A549 (cell line): Measurements from ENCODE around the gene TAF6L. TPM values are rescaled to one million over a fixed set of nuclear protein-coding genes. Genes with fewer than 3 reads are reported as not detected.
A peak's percentile ranks its signal among the peaks of the same experiment; 100 is the strongest.
"Not testable (repeated sequence)": the region's sequence is repeated elsewhere in the genome, so short reads cannot be mapped to it uniquely, and the experiment has no call there.

ENCODE experiments used
- ATAC-seq, 2 experiments: fragments of 200-7000 bp in 1 of 2; fragments of >200 bp in 1 of 2; cut with Nextera tagmentation in 1 of 2; cut with Tn5 transposase in 1 of 2; 3 replicates each; pipeline versions ENCODE4 v1.8.0 to v1.9.1; 2018 to 2020; ENCODE audit warnings: mild to moderate bottlenecking in 1 of 2, moderate library complexity in 1 of 2
- CTCF ChIA-PET: fragments of 300-600 bp; sonication (Branson Sonifier 250); formaldehyde crosslinking; extraction: SDS; loops from one replicate; lab custom pipeline; 2021; ENCODE audit warnings: antibody characterized with exemption, inconsistent platforms; lab: Yijun Ruan, JAX
- POLR2A ChIA-PET: fragments of 350-600 bp; formaldehyde crosslinking; extraction: SDS; loops from one replicate; lab custom pipeline; 2021; ENCODE audit warnings: antibody characterized with exemption, inconsistent platforms; lab: Yijun Ruan, JAX
- DNase-seq, 2 experiments: peaks; one replicate each; pipeline versions ENCODE4 v3.0.0 to v3.0.0-alpha.2; 2011 to 2016; ENCODE audit warnings: low read depth in 1 of 2, low spot score in 1 of 2
- FAIRE-seq: peaks from 2 replicates; lab custom pipeline; 2011; peaks lifted over from hg19 to GRCh38; lab: Jason Lieb, UNC
- H3K27ac ChIP-seq, 2 experiments: fragments of >200 bp; sonication (Bioruptor Twin); formaldehyde crosslinking; 3 replicates each; pipeline ENCODE4 v1.5.1; 2016 to 2017
- H3K4me1 ChIP-seq: fragments of >200 bp; sonication (Bioruptor Twin); formaldehyde crosslinking; 3 replicates; pipeline ENCODE4 v1.6.1; 2016
- H3K4me2 ChIP-seq: fragments of >200 bp; sonication (Bioruptor Twin); formaldehyde crosslinking; 3 replicates; pipeline ENCODE4 v1.6.1; 2016
- H3K4me3 ChIP-seq: fragments of >200 bp; sonication (Bioruptor Twin); formaldehyde crosslinking; 3 replicates; pipeline ENCODE4 v1.5.1; 2016
- H3K9me3 ChIP-seq: fragments of >200 bp; sonication (Bioruptor Twin); formaldehyde crosslinking; 3 replicates; pipeline ENCODE4 v1.6.1; 2016
- BCL3 ChIP-seq: fragments of >200 bp; sonication (Bioruptor Twin); formaldehyde crosslinking; IDR thresholded peaks from 3 replicates; pipeline ENCODE4 v1.6.1; 2016
- CHD4 ChIP-seq: fragments of 200-600 bp; sonication (generic); IDR thresholded peaks from 2 replicates; pipeline ENCODE4 v1.6.1; 2016; ENCODE audit warnings: antibody characterized with exemption, mild to moderate bottlenecking, borderline replicate concordance
- ELK1 ChIP-seq: fragments of 150-350 bp; IDR thresholded peaks from 2 replicates; pipeline ENCODE4 v1.6.1; 2014; ENCODE audit warnings: low read depth, mild to moderate bottlenecking, low read length
- ESRRA ChIP-seq: fragments of 150-350 bp; IDR thresholded peaks from 2 replicates; pipeline ENCODE4 v1.6.1; 2014; ENCODE audit warnings: mild to moderate bottlenecking, low read length, borderline replicate concordance
- FOSL2 ChIP-seq, 2 experiments: fragments of 450-650 bp in 1 of 2; fragments of >200 bp in 1 of 2; sonication (Bioruptor Twin) in 1 of 2; formaldehyde crosslinking; IDR thresholded peaks; 2 replicates each; pipeline versions ENCODE4 v1.5.0 to v1.6.1; 2016 to 2020; ENCODE audit warnings: mild to moderate bottlenecking in 1 of 2, moderate library complexity in 1 of 2
- FOXS1 ChIP-seq: fragments of 250-450 bp; sonication (Bioruptor Pico); IDR thresholded peaks from 2 replicates; pipeline ENCODE4 v1.5.0; 2020; ENCODE audit warnings: mild to moderate bottlenecking, moderate library complexity
- GATA3 ChIP-seq: IDR thresholded peaks from 2 replicates; pipeline ENCODE4 v1.6.1; 2012; ENCODE audit warnings: borderline replicate concordance
- HES2 ChIP-seq: fragments of >200 bp; sonication (Bioruptor Twin); formaldehyde crosslinking; IDR thresholded peaks from 2 replicates; pipeline ENCODE4 v1.6.1; 2016
- JUN ChIP-seq, 2 experiments: fragments of >200 bp; sonication (Bioruptor Twin); formaldehyde crosslinking; IDR thresholded peaks; 2 replicates in 1 of 2; 3 replicates in 1 of 2; pipeline ENCODE4 v1.6.1; 2016 to 2017
- MAX ChIP-seq: IDR thresholded peaks from 2 replicates; pipeline ENCODE4 v1.6.1; 2012
- MAZ ChIP-seq: fragments of 150-350 bp; IDR thresholded peaks from 2 replicates; pipeline ENCODE4 v1.6.1; 2014; ENCODE audit warnings: antibody characterized with exemption, low read depth, low read length, borderline replicate concordance
- NPAS2 ChIP-seq: fragments of 250-450 bp; sonication (Bioruptor Pico); IDR thresholded peaks from 2 replicates; pipeline ENCODE4 v1.8.0; 2022; ENCODE audit warnings: mild to moderate bottlenecking, moderate library complexity, borderline replicate concordance
- PHF8 ChIP-seq: fragments of 200-600 bp; sonication (generic); IDR thresholded peaks from 2 replicates; pipeline ENCODE4 v1.6.1; 2016; ENCODE audit warnings: low read depth, mild to moderate bottlenecking, antibody characterized with exemption, moderate library complexity, borderline replicate concordance
- RARB ChIP-seq: fragments of 250-450 bp; sonication (Bioruptor Pico); IDR thresholded peaks from 2 replicates; pipeline ENCODE4 v1.8.0; 2021; ENCODE audit warnings: mild to moderate bottlenecking, moderate library complexity
- USF2 ChIP-seq: fragments of 450-650 bp; IDR thresholded peaks from 2 replicates; pipeline ENCODE4 v1.6.1; 2014; ENCODE audit warnings: antibody characterized with exemption
- WGBS: methylation state at CpG from one replicate; pipeline ENCODE4 v1.1.6; 2017; ENCODE audit errors: missing lambda C conversion rate; 5-methylcytosine and 5-hydroxymethylcytosine counted together
- polyA plus RNA-seq, 4 experiments: library from polyadenylated mRNA; depleted of rRNA in 3 of 4; stranded (reverse); fragments of >200 nt; fragmentation: RNase III in 1 of 4; extraction: RNeasy Plus Mini Kit Qiagen cat#74134 plus additional on column Dnase treatment in 1 of 4; gene quantifications; 2 replicates in 3 of 4; 3 replicates in 1 of 4; pipeline ENCODE4 v1.2.3, GENCODE V29; 2011 to 2017

The TAF6L gene
- polyA plus RNA-seq, 2 of the 4 experiments (the other 2 are of a cell fraction), result 14.0 to 22.7 TPM

GRCh38 chr11:62755086-62755615 lies 16.0 kb upstream of the TAF6L start:
- Histone ChIP-seq H3K4me2 (peak overlapping the region; percentile 91), H3K4me3 (0 out of 3 replicates have a peak overlapping the region, but pooled peaks have one; percentile 55), H3K4me1 (peaks cover 11% of the 10 kb centered on the region; the same call in 1 of the 3 replicates), H3K9me3 (no peaks in the 10 kb centered on the region), H3K27ac (no peak overlapping the region)
- ChIA-PET POLR2A (interaction anchor here (1.5 to 3.0 kb wide), 3 partner anchors 15 to 85 kb away, joined by 7 to 63 read pairs (median 34); partner anchors contain the start of genes HNRNPUL2, TAF6L and WDR74), CTCF (interaction anchor here (1.2 to 1.8 kb wide), 2 partner anchors 14 to 31 kb away, joined by 5 to 6 read pairs; no protein-coding TSS in a partner anchor)
- FAIRE-seq (no peak), DNase-seq (no peak), ATAC-seq (no peak)
- TF ChIP-seq ELK1, result no peak
- TF ChIP-seq JUN (IDR thresholded peaks at IDR 0.05), result no peak
- TF ChIP-seq MAX, result no peak
- TF ChIP-seq USF2, result no peak
- no peak for TF ChIP-seq RARB (CRISPR knock-in tag)
- no peak for TF ChIP-seq PHF8
- TF ChIP-seq BCL3, result no peak
- TF ChIP-seq CHD4, result no peak
- TF ChIP-seq NPAS2 (CRISPR knock-in tag), result no peak
- TF ChIP-seq FOSL2 (IDR thresholded peaks at IDR 0.05), result no peak
- TF ChIP-seq FOSL2 (CRISPR knock-in tag; IDR thresholded peaks at IDR 0.05), result no peak
- WGBS, result 87% methylated on average over 10 of the region's 10 CpGs

- TF ChIP-seq ESRRA (no peak), FOXS1 (CRISPR knock-in tag) (no peak), BCL3 (no peak), GATA3 (no peak), HES2 (no peak), MAZ (no peak)
- FAIRE-seq (no peak), ATAC-seq (no peak), DNase-seq (no peak)
- H3K4me3 ChIP-seq, result no peak overlapping the region
- ChIA-PET CTCF (interaction anchor here (0.6 to 3.6 kb wide), 4 partner anchors 11 to 31 kb away, joined by 3 to 19 read pairs (median 6); partner anchors contain the start of gene TMEM179B), POLR2A (interaction anchor here (1.1 kb wide), 1 partner anchor 83 kb away, joined by 3 read pairs; no protein-coding TSS in a partner anchor)
- 68% methylated on average over 9 of the region's 9 CpGs for WGBS
- H3K4me2 ChIP-seq, result no peak overlapping the region
- H3K9me3 ChIP-seq, result no peaks in the 10 kb centered on the region
- peaks cover 16% of the 10 kb centered on the region; the same call in 2 of the 3 replicates for H3K4me1 ChIP-seq
- no peak overlapping the region for H3K27ac ChIP-seq
These were observed 13.1 kb upstream of the TAF6L start for GRCh38 chr11:62757846-62758788.

GRCh38 chr11:62760867-62761227 lies 10.3 kb upstream of the TAF6L start:
- peak overlapping the region; percentile 65 for H3K4me2 ChIP-seq
- H3K4me1 ChIP-seq, H3K9me3 ChIP-seq, FAIRE-seq: not testable (repeated sequence)
- CTCF ChIA-PET, result interaction anchor here (0.6 to 3.6 kb wide), 8 partner anchors 9 to 1110 kb away, joined by 3 to 23 read pairs (median 4); partner anchors contain the start of genes TAF6L and TMEM179B
- 24% methylated on average over 9 of the region's 9 CpGs for WGBS
- POLR2A ChIA-PET, result interaction anchor here (1.0 to 2.3 kb wide), 8 partner anchors 7 to 120 kb away, joined by 4 to 20 read pairs (median 8); partner anchors contain the start of genes HNRNPUL2, SLC3A2, TAF6L and TMEM179B
- H3K4me3 ChIP-seq, result peak overlapping the region; percentile 69
- H3K27ac ChIP-seq, result peak overlapping the region; percentile 75 to 90
- DNase-seq, result peak in 1 of 2 experiments; percentile 31
- ATAC-seq, result peak in 1 of 2 experiments; percentile 39; a peak in 3 of 6 replicates
